GM18511 (cell line): Measurements from ENCODE around the gene GLIS2.

Experiments
- ATAC-seq: cut with Tn5 transposase; IDR thresholded peaks from one replicate; pipeline ENCODE4 v1.9.1; 2021; ENCODE audit warnings: mild to moderate bottlenecking, moderate library complexity; ENCODE audit not compliant: unreplicated experiment

Gene GLIS2

GRCh38 chr16:4295581-4295980, 20.3 kb upstream of the GLIS2 start:
- no peak for ATAC-seq

- no peak for ATAC-seq
Measured at GRCh38 chr16:4297480-4297879, 18.4 kb upstream of the GLIS2 start.

GRCh38 chr16:4298761-4299522, 16.9 kb upstream of the GLIS2 start:
- ATAC-seq = no peak

GRCh38 chr16:4301177-4301576, 14.7 kb upstream of the GLIS2 start:
- ATAC-seq = no peak

GRCh38 chr16:4301968-4302367, 13.9 kb upstream of the GLIS2 start:
- ATAC-seq = no peak

- ATAC-seq = no peak
Measured at GRCh38 chr16:4303973-4304372, 11.9 kb upstream of the GLIS2 start.

GRCh38 chr16:4306470-4307214, 9.2 kb upstream of the GLIS2 start:
- no peak for ATAC-seq

- peak; percentile 87 for ATAC-seq
Measured at GRCh38 chr16:4307215-4308037, 8.4 kb upstream of the GLIS2 start.

GRCh38 chr16:4309102-4309832, 6.6 kb upstream of the GLIS2 start:
- ATAC-seq = no peak

- ATAC-seq = no peak
Measured at GRCh38 chr16:4309833-4310266, 6.0 kb upstream of the GLIS2 start.

- ATAC-seq = peak; percentile 51
Measured at GRCh38 chr16:4313563-4314531, 2.0 kb upstream of the GLIS2 start.

- no peak for ATAC-seq
Measured at GRCh38 chr16:4314532-4315185, 1.2 kb upstream of the GLIS2 start.

- ATAC-seq = no peak
Measured at GRCh38 chr16:4316108-4316863, 419 bp downstream of the GLIS2 start.

- no peak for ATAC-seq
Measured at GRCh38 chr16:4316864-4317531, 1.1 kb downstream of the GLIS2 start.

- ATAC-seq = no peak
Measured at GRCh38 chr16:4317532-4318450, 1.9 kb downstream of the GLIS2 start.

GRCh38 chr16:4318451-4318910, 2.6 kb downstream of the GLIS2 start:
- no peak for ATAC-seq

GRCh38 chr16:4318967-4319366, 3.1 kb downstream of the GLIS2 start:
- peak; percentile 2 for ATAC-seq
